ENCODE data around the gene IQCF6. TPM values are rescaled to one million over a fixed set of nuclear protein-coding genes. Genes with fewer than 3 reads are reported as not detected.

The IQCF6 gene
- total and polyA plus RNA-seq, 2 of the 13 experiments (the other 11 are each of a cell fraction or from before 2014, with no cell fraction given) = not detected

DNA sequence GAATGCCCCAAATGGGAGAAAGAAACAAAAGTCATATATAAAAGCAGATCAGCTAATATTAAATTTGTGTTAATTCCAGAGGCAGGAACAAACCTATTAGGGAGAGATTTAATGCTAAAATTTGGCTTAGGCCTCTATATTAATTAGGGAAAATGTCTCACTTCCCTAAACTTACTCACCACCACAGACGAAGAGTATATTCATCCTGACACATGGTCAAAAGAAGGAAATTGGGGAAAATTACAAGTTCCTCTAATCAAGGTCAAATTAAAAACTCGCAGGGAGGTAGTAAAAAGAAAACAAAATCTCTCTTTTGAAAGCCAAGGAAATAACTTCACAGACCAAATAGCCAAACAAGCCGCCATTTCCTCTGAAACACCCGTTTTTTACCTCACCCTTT, 39.9 kb downstream of the IQCF6 start:
- Histone ChIP-seq H3K4me1 (ENCODE audit: insufficient read depth, low read length) (peaks cover 13% of the 10 kb centered on the region), H3K36me3 (replicated peaks in 1 of 2; ENCODE audit: control insufficient read depth in 1 of 2, insufficient read depth in 2 of 2, low read length in 2 of 2) (no peaks in the 10 kb centered on the region), H4K20me1 (ENCODE audit: insufficient read depth, low read length) (no peaks in the 10 kb centered on the region), H2AFZ (ENCODE audit: low read length) (no peak overlapping the region), H3K9me3 (ENCODE audit: low read length) (no peaks in the 10 kb centered on the region), H3K27ac (ENCODE audit: extremely low read length, insufficient read depth, low read length) (no peak overlapping the region), H3K9ac (ENCODE audit: insufficient read depth, low read depth, low read length) (no peak overlapping the region), H3K79me2 (ENCODE audit: insufficient read depth, low read length) (no peaks in the 10 kb centered on the region), H3K4me3 (replicated peaks in 1 of 3; ENCODE audit: insufficient read depth in 1 of 3, low read depth in 2 of 3, low read length in 3 of 3) (no peak overlapping the region), H3K4me2 (ENCODE audit: low read depth, low read length) (no peak overlapping the region), H3K27me3 (ENCODE audit: control insufficient read depth in 1 of 2, insufficient read depth in 2 of 2, low read length in 2 of 2) (peaks cover 0 to 8% of the 10 kb centered on the region in 2 experiments; a peak in 1 of 5 replicates)
- ChIA-PET POLR2A (no interaction called here), CTCF (ENCODE audit: low intra/inter-chr PET ratio, low total read pairs) (no interaction called here)
- FAIRE-seq (no peak), ATAC-seq (no peak), DNase-seq (ENCODE audit: low spot score) (no peak)
- TF ChIP-seq ZNF136 (CRISPR knock-in tag; IDR thresholded peaks at IDR 0.05; ENCODE audit: low read depth) (no peak), ZNF292 (CRISPR knock-in tag; IDR thresholded peaks at IDR 0.05; ENCODE audit: borderline replicate concordance, low read depth) (no peak), ZNF251 (CRISPR knock-in tag; IDR thresholded peaks at IDR 0.05) (no peak), FOXM1 (CRISPR knock-in tag; IDR thresholded peaks at IDR 0.05) (no peak)
- TF ChIP-seq, protein P1, sequence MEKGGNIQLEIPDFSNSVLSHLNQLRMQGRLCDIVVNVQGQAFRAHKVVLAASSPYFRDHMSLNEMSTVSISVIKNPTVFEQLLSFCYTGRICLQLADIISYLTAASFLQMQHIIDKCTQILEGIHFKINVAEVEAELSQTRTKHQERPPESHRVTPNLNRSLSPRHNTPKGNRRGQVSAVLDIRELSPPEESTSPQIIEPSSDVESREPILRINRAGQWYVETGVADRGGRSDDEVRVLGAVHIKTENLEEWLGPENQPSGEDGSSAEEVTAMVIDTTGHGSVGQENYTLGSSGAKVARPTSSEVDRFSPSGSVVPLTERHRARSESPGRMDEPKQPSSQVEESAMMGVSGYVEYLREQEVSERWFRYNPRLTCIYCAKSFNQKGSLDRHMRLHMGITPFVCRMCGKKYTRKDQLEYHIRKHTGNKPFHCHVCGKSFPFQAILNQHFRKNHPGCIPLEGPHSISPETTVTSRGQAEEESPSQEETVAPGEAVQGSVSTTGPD (CRISPR knock-in tag; IDR thresholded peaks at IDR 0.05) = no peak
- WGBS (ENCODE audit: low lambda C conversion rate) = 2% methylated on average over 4 of the region's 4 CpGs
- in situ Hi-C loops (cut with HindIII; ENCODE audit: extremely low pct_ligation_motif_present, low pct_unique_long_range_greater_than_20kb) (no loop called here), intact Hi-C loops (cut with micrococcal nuclease; ENCODE audit: unreplicated experiment) (no loop called here)
- BruUV-seq (replicated peaks) = no TSS peak

DNA sequence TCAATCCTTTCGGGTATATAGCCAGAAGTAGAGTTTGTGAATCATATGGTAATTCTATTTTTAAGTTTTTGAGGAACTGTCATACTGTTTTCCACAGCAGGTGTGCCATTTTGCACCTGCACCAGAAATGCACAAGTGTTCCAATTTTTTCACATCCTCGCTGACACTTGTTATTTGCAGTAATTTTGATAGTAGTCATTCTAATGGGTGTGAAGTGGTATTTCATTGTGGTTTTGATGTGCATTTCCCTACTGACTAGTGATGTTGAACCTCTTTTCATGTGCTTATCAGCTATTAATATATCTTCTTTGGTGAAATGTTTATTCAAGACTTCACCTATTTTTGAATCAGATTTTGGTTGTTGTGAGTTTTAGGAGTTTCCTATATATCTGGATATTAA, 43.1 kb downstream of the IQCF6 start:
- Histone ChIP-seq H3K4me2 (ENCODE audit: low read depth, low read length) (no peak overlapping the region), H3K27ac (ENCODE audit: extremely low read length, insufficient read depth, low read length) (no peak overlapping the region), H3K79me2 (ENCODE audit: insufficient read depth, low read length) (no peaks in the 10 kb centered on the region), H3K9ac (ENCODE audit: insufficient read depth, low read depth, low read length) (no peak overlapping the region), H3K4me3 (replicated peaks in 1 of 3; ENCODE audit: insufficient read depth in 1 of 3, low read depth in 2 of 3, low read length in 3 of 3) (no peak overlapping the region), H4K20me1 (ENCODE audit: insufficient read depth, low read length) (no peaks in the 10 kb centered on the region), H3K4me1 (ENCODE audit: insufficient read depth, low read length) (peaks cover 15% of the 10 kb centered on the region), H3K36me3 (replicated peaks in 1 of 2; ENCODE audit: control insufficient read depth in 1 of 2, insufficient read depth in 2 of 2, low read length in 2 of 2) (no peaks in the 10 kb centered on the region), H3K27me3 (ENCODE audit: control insufficient read depth in 1 of 2, insufficient read depth in 2 of 2, low read length in 2 of 2) (peaks cover 0 to 8% of the 10 kb centered on the region in 2 experiments; a peak in 1 of 5 replicates), H3K9me3 (ENCODE audit: low read length) (no peaks in the 10 kb centered on the region), H2AFZ (ENCODE audit: low read length) (no peak overlapping the region)
- POLR2A ChIA-PET = no interaction called here
- intact Hi-C loops (cut with micrococcal nuclease; ENCODE audit: unreplicated experiment) = no loop called here
- no peak for DNase-seq (ENCODE audit: low spot score)
- in situ Hi-C loops (cut with HindIII; ENCODE audit: extremely low pct_ligation_motif_present, low pct_unique_long_range_greater_than_20kb) = no loop called here
- CTCF ChIA-PET (ENCODE audit: low intra/inter-chr PET ratio, low total read pairs) = no interaction called here
- no peak for FAIRE-seq
- ATAC-seq = no peak
- no TSS peak for BruUV-seq (replicated peaks)
- 30% methylated on average over 2 of the region's 2 CpGs for WGBS (ENCODE audit: low lambda C conversion rate)
- TF ChIP-seq AGO2 (optimal IDR thresholded peaks at IDR 0.05; ENCODE audit: low read depth, low read length) (no peak), ZZZ3 (CRISPR knock-in tag; IDR thresholded peaks at IDR 0.05; ENCODE audit: borderline replicate concordance) (no peak), ZNF616 (CRISPR knock-in tag; IDR thresholded peaks at IDR 0.05; ENCODE audit: low read depth) (no peak), SALL2 (CRISPR knock-in tag; IDR thresholded peaks at IDR 0.05) (no peak), ZNF724P (CRISPR knock-in tag; IDR thresholded peaks at IDR 0.05; ENCODE audit: borderline replicate concordance) (no peak), EP300 (IDR thresholded peaks at IDR 0.05; ENCODE audit: low read depth in 2 of 2, low read length in 2 of 2) (no peak), EP300 (CRISPR knock-in tag; IDR thresholded peaks at IDR 0.05; ENCODE audit: borderline replicate concordance) (no peak), MIER3 (CRISPR knock-in tag; IDR thresholded peaks at IDR 0.05; ENCODE audit: borderline replicate concordance) (no peak)
- TF ChIP-seq, protein P2, sequence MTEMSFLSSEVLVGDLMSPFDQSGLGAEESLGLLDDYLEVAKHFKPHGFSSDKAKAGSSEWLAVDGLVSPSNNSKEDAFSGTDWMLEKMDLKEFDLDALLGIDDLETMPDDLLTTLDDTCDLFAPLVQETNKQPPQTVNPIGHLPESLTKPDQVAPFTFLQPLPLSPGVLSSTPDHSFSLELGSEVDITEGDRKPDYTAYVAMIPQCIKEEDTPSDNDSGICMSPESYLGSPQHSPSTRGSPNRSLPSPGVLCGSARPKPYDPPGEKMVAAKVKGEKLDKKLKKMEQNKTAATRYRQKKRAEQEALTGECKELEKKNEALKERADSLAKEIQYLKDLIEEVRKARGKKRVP (CRISPR knock-in tag; IDR thresholded peaks at IDR 0.05) = no peak
- TF ChIP-seq, protein P3, sequence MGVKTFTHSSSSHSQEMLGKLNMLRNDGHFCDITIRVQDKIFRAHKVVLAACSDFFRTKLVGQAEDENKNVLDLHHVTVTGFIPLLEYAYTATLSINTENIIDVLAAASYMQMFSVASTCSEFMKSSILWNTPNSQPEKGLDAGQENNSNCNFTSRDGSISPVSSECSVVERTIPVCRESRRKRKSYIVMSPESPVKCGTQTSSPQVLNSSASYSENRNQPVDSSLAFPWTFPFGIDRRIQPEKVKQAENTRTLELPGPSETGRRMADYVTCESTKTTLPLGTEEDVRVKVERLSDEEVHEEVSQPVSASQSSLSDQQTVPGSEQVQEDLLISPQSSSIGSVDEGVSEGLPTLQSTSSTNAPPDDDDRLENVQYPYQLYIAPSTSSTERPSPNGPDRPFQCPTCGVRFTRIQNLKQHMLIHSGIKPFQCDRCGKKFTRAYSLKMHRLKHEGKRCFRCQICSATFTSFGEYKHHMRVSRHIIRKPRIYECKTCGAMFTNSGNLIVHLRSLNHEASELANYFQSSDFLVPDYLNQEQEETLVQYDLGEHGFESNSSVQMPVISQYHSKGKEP (CRISPR knock-in tag; IDR thresholded peaks at IDR 0.05) = no peak
